Esophagus squamous epithelium (tissue), 4 donors: ENCODE measurements around the gene HS2ST1.

Source experiments
- POLR2A ChIP-seq, 4 donors: fragments of 450-650 bp; IDR thresholded peaks; one replicate each; pipeline ENCODE4 v1.6.1; 2017; ENCODE audit warnings: antibody characterized with exemption in 4 of 4, mild to moderate bottlenecking in 4 of 4, moderate library complexity in 3 of 4
- TF ChIP-seq, protein P1 (sequence below), 6 experiments: fragments of 450-650 bp in 4 of 6; fragments of 200-600 bp in 2 of 6; sonication (generic) in 2 of 6; IDR thresholded peaks; one replicate each; pipeline ENCODE4 v1.5.1; 2016 to 2019; ENCODE audit warnings: antibody characterized with exemption in 6 of 6, mild to moderate bottlenecking in 4 of 6, moderate library complexity in 4 of 6

DNA sequence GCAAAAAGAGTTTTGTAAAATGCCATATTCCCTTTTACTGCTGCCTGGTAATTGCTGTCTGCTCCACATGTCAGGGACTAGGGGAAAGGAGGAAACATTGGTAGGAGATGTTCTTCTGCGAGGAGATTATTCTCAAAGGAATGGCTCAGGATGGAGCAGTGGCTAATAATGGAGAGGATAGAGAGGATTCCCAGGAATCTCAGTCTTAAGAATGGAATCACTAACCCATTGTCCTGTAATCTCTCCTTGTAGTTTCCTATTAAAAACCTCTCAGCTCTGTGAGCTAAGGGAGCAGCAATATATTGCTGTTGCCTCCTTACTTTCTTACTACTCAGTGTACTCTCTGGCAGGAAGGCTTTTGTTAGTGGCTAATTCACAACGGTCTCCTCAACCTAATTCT is 175.4 kb downstream of the HS2ST1 start:
- TF ChIP-seq, protein P1, sequence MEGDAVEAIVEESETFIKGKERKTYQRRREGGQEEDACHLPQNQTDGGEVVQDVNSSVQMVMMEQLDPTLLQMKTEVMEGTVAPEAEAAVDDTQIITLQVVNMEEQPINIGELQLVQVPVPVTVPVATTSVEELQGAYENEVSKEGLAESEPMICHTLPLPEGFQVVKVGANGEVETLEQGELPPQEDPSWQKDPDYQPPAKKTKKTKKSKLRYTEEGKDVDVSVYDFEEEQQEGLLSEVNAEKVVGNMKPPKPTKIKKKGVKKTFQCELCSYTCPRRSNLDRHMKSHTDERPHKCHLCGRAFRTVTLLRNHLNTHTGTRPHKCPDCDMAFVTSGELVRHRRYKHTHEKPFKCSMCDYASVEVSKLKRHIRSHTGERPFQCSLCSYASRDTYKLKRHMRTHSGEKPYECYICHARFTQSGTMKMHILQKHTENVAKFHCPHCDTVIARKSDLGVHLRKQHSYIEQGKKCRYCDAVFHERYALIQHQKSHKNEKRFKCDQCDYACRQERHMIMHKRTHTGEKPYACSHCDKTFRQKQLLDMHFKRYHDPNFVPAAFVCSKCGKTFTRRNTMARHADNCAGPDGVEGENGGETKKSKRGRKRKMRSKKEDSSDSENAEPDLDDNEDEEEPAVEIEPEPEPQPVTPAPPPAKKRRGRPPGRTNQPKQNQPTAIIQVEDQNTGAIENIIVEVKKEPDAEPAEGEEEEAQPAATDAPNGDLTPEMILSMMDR (IDR thresholded peaks at IDR 0.05) = no peak
- no peak for TF ChIP-seq POLR2A (IDR thresholded peaks at IDR 0.05)
